Testis (tissue), 2 donors: ENCODE measurements around the gene TRABD2B.

Experiments used
- CTCF ChIP-seq, 3 experiments: fragments of 450-650 bp in 2 of 3; fragments of 200-600 bp in 1 of 3; sonication (generic) in 1 of 3; IDR thresholded peaks; one replicate each; pipeline ENCODE4 v1.5.1; 2016 to 2019; ENCODE audit warnings: antibody characterized with exemption in 3 of 3, mild to moderate bottlenecking in 2 of 3, moderate library complexity in 1 of 3
- POLR2A ChIP-seq: fragments of 450-650 bp; IDR thresholded peaks from one replicate; pipeline ENCODE4 v1.6.1; 2017; ENCODE audit warnings: antibody characterized with exemption, mild to moderate bottlenecking, moderate library complexity

- TF ChIP-seq CTCF (IDR thresholded peaks at IDR 0.05) (no peak), POLR2A (no peak)
These were observed 34.3 kb downstream of the TRABD2B start for GRCh38 chr1:47962750-47963492.
